ENCODE results near the gene SLC25A51.

DNA sequence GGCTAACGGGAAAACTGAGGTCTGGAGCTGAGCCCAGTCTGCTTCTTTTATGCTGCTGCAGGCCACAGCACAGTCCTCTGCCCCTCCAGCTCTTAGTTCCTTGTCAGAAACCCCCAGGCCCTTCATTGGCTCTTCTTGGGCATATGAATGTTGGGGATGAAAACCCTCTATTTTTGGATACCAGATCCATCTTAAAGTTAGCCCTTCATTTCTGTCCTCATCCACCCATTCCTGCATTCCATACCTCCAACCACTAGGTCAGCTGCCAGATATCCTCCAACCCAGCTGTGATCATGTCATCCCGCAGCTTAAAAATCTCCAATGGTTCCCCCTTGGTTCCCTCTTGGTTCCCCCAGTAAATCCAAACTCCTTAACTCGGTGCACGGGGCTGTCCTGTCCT, 1.8 kb upstream of the SLC25A51 start:
- TF ChIP-seq, protein P1, sequence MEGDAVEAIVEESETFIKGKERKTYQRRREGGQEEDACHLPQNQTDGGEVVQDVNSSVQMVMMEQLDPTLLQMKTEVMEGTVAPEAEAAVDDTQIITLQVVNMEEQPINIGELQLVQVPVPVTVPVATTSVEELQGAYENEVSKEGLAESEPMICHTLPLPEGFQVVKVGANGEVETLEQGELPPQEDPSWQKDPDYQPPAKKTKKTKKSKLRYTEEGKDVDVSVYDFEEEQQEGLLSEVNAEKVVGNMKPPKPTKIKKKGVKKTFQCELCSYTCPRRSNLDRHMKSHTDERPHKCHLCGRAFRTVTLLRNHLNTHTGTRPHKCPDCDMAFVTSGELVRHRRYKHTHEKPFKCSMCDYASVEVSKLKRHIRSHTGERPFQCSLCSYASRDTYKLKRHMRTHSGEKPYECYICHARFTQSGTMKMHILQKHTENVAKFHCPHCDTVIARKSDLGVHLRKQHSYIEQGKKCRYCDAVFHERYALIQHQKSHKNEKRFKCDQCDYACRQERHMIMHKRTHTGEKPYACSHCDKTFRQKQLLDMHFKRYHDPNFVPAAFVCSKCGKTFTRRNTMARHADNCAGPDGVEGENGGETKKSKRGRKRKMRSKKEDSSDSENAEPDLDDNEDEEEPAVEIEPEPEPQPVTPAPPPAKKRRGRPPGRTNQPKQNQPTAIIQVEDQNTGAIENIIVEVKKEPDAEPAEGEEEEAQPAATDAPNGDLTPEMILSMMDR (IDR thresholded peaks at IDR 0.05; ENCODE audit: low read depth, low read length, missing input control): no peak
- TF ChIP-seq REST (IDR thresholded peaks at IDR 0.05): no peak
- no peak for TF ChIP-seq ATF3 (IDR thresholded peaks at IDR 0.05)
- no peak for TF ChIP-seq FOXA1 (IDR thresholded peaks at IDR 0.05)
- no peak for TF ChIP-seq JUND (IDR thresholded peaks at IDR 0.05)
- no peak for TF ChIP-seq YY1 (IDR thresholded peaks at IDR 0.05)
- TF ChIP-seq, protein P2, sequence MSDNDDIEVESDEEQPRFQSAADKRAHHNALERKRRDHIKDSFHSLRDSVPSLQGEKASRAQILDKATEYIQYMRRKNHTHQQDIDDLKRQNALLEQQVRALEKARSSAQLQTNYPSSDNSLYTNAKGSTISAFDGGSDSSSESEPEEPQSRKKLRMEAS (IDR thresholded peaks at IDR 0.05): no peak
- TF ChIP-seq RAD21 (IDR thresholded peaks at IDR 0.05): no peak
- TF ChIP-seq SP1 (IDR thresholded peaks at IDR 0.05): no peak
- TF ChIP-seq EGR1 (IDR thresholded peaks at IDR 0.05; ENCODE audit: low read depth in 2 of 2): no peak
